ENCODE data around the gene SLC6A19. TPM values are rescaled to one million over a fixed set of nuclear protein-coding genes. Genes with fewer than 3 reads are reported as not detected.
A peak's percentile ranks its signal among the peaks of the same experiment; 100 is the strongest.

Gene SLC6A19
- total and polyA plus RNA-seq, 9 of the 15 experiments (the other 6 are each of a cell fraction or from before 2014, with no cell fraction given), result 0.03 to 1.6 (median 0.59) TPM

DNA sequence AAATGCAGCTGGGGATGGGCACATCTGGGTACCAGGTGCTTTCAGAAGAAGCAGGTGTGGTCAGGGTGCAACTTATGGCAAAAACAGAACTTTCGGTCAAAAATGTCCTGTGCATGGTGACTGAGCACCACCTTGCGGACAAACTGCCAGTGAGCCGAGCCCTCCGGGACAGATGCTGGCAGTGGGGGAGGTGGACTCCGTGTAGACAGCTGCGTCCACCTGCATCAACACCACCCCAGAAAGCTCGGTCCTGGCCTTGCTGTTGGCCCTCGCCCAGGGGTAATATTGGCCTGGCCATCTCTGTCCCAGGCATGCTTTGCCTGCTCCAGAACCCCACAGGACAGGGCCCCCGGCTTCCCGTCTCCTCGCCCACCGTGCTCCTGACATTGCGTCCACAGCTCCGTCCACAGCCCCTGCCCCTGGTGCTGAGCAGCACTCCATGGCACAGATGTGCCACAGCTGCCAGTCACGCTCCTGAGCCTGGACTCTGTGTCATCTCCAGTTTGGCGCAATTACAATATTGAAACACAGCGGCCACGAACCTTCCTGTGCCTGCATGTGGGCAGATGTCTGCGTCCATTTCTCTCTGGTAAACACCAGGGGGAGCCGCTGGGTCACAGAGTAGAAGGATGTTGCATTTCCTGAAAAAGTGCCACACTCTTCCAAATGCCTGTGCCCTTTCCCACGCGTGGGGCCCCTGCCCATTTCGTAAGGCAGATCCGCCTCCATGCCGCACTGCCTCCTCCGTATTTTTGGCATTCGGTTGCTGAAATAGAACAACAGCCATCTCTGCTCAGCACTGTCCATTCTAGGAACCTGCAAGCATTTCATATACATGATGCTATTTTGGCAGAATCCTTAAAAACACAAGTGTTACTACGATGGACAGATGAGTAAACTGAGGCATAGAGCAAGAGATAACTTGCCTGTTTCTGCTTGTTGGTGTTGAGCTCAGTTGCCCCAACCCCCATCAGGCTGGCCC is 33.4 kb upstream of the SLC6A19 start (continued):
- TF ChIP-seq STAG1 (CRISPR knock-in tag; IDR thresholded peaks at IDR 0.05; ENCODE audit: borderline replicate concordance) (peak; percentile 99), RUNX1 (IDR thresholded peaks at IDR 0.05; ENCODE audit: low read depth) (no peak), CBFB (CRISPR knock-in tag; IDR thresholded peaks at IDR 0.05) (peak; percentile 81; the same call in 1 of the 2 replicates), ZFP1 (CRISPR knock-in tag; IDR thresholded peaks at IDR 0.05) (no peak), FOXJ3 (CRISPR knock-in tag; IDR thresholded peaks at IDR 0.05) (no peak), HMG20B (CRISPR knock-in tag; IDR thresholded peaks at IDR 0.05) (no peak), ZNF384 (IDR thresholded peaks at IDR 0.05; ENCODE audit: low read depth, low read length) (peak; percentile 8; the same call in 1 of the 2 replicates), MYBL2 (IDR thresholded peaks at IDR 0.05; ENCODE audit: low read depth) (no peak), MYBL2 (CRISPR knock-in tag; IDR thresholded peaks at IDR 0.05; ENCODE audit: borderline replicate concordance) (no peak), GABPA (tag; conservative IDR thresholded peaks at IDR 0.05; ENCODE audit: low read depth) (no peak), CBFA2T2 (conservative IDR thresholded peaks at IDR 0.05) (no peak), TCF7L2 (IDR thresholded peaks at IDR 0.05; ENCODE audit: low read depth, low read length) (no peak), ZNF146 (CRISPR knock-in tag; IDR thresholded peaks at IDR 0.05; ENCODE audit: unreplicated experiment) (no peak), RCOR1 (IDR thresholded peaks at IDR 0.05; ENCODE audit: borderline replicate concordance in 1 of 2, low read depth in 2 of 2, low read length in 2 of 2) (peak in 1 of 2 experiments; percentile 41; a peak in 1 of 4 replicates)
- TF ChIP-seq, protein P1, sequence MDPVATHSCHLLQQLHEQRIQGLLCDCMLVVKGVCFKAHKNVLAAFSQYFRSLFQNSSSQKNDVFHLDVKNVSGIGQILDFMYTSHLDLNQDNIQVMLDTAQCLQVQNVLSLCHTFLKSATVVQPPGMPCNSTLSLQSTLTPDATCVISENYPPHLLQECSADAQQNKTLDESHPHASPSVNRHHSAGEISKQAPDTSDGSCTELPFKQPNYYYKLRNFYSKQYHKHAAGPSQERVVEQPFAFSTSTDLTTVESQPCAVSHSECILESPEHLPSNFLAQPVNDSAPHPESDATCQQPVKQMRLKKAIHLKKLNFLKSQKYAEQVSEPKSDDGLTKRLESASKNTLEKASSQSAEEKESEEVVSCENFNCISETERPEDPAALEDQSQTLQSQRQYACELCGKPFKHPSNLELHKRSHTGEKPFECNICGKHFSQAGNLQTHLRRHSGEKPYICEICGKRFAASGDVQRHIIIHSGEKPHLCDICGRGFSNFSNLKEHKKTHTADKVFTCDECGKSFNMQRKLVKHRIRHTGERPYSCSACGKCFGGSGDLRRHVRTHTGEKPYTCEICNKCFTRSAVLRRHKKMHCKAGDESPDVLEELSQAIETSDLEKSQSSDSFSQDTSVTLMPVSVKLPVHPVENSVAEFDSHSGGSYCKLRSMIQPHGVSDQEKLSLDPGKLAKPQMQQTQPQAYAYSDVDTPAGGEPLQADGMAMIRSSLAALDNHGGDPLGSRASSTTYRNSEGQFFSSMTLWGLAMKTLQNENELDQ (CRISPR knock-in tag; IDR thresholded peaks at IDR 0.05; ENCODE audit: borderline replicate concordance), result no peak
- TF ChIP-seq, protein P2, sequence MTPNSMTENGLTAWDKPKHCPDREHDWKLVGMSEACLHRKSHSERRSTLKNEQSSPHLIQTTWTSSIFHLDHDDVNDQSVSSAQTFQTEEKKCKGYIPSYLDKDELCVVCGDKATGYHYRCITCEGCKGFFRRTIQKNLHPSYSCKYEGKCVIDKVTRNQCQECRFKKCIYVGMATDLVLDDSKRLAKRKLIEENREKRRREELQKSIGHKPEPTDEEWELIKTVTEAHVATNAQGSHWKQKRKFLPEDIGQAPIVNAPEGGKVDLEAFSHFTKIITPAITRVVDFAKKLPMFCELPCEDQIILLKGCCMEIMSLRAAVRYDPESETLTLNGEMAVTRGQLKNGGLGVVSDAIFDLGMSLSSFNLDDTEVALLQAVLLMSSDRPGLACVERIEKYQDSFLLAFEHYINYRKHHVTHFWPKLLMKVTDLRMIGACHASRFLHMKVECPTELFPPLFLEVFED (CRISPR knock-in tag; conservative IDR thresholded peaks at IDR 0.05), result no peak

Data from K562 (cell line).